GM23338 (cell line): ENCODE measurements around the gene RAMP3. TPM values are rescaled to one million over a fixed set of nuclear protein-coding genes. Genes with fewer than 3 reads are reported as not detected.

Source experiments
- ATAC-seq: fragments of 200-7000 bp; cut with Tn5 transposase; 3 replicates; pipeline ENCODE4 v1.9.1; 2020
- DNase-seq: peaks from one replicate; pipeline ENCODE4 v3.0.0-alpha.2; 2015; ENCODE audit warnings: low spot score
- H2AFZ ChIP-seq: fragments of 200-600 bp; sonication (generic); 2 replicates; pipeline ENCODE4 v1.8.0; 2016; ENCODE audit warnings: antibody characterized with exemption, mild to moderate bottlenecking, moderate library complexity
- H3F3A ChIP-seq: fragments of 200-600 bp; sonication (generic); replicated peaks from 2 replicates; pipeline ENCODE4 v1.8.0; 2017; ENCODE audit warnings: antibody characterized with exemption, mixed run types, low read depth
- H3K27ac ChIP-seq: fragments of 200-600 bp; sonication (generic); 2 replicates; pipeline ENCODE4 v1.6.1; 2016; ENCODE audit warnings: low read depth
- H3K27me3 ChIP-seq: fragments of 200-600 bp; sonication (generic); 2 replicates; pipeline ENCODE4 v1.8.0; 2016; ENCODE audit warnings: mild to moderate bottlenecking, mixed run types, moderate library complexity; ENCODE audit not compliant: insufficient read depth
- H3K36me3 ChIP-seq: fragments of 200-600 bp; sonication (generic); 2 replicates; pipeline ENCODE4 v1.8.0; 2016; ENCODE audit warnings: mild to moderate bottlenecking; ENCODE audit not compliant: insufficient read depth
- H3K4me1 ChIP-seq: fragments of 200-600 bp; sonication (generic); 2 replicates; pipeline ENCODE4 v1.8.0; 2016; ENCODE audit warnings: mild to moderate bottlenecking, moderate library complexity; ENCODE audit not compliant: insufficient read depth
- H3K4me2 ChIP-seq: fragments of 200-600 bp; sonication (generic); 2 replicates; pipeline ENCODE4 v1.7.1; 2017; ENCODE audit warnings: mixed run types
- H3K4me3 ChIP-seq: fragments of 200-600 bp; sonication (generic); 2 replicates; pipeline ENCODE4 v1.6.1; 2016; ENCODE audit warnings: mixed run types
- H3K79me2 ChIP-seq: fragments of 200-600 bp; sonication (generic); replicated peaks from 2 replicates; pipeline ENCODE4 v1.8.0; 2017; ENCODE audit warnings: mild to moderate bottlenecking; ENCODE audit not compliant: insufficient read depth
- H3K9me2 ChIP-seq: fragments of 200-600 bp; sonication (generic); 2 replicates; pipeline ENCODE4 v1.8.0; 2017; ENCODE audit not compliant: insufficient read depth
- H4K20me1 ChIP-seq: fragments of 200-600 bp; sonication (generic); replicated peaks from 2 replicates; pipeline ENCODE4 v1.8.0; 2017; ENCODE audit warnings: mild to moderate bottlenecking; ENCODE audit not compliant: insufficient read depth
- H3K27ac Mint-ChIP-seq: 2 replicates; pipeline ENCODE4 v1.8.0; 2020; ENCODE audit warnings: inconsistent platforms, mild to moderate bottlenecking, moderate library complexity, mixed read lengths
- H3K27me3 Mint-ChIP-seq: 3 replicates; pipeline ENCODE4 v1.8.0; 2022; ENCODE audit warnings: low read depth, mild to moderate bottlenecking, moderate library complexity, mixed read lengths, inconsistent platforms; ENCODE audit not compliant: insufficient read depth, poor library complexity
- H3K36me3 Mint-ChIP-seq: 3 replicates; pipeline ENCODE4 v1.8.0; 2021; ENCODE audit warnings: low read depth, mild to moderate bottlenecking, inconsistent platforms, moderate library complexity, mixed read lengths
- H3K4me1 Mint-ChIP-seq: 3 replicates; pipeline ENCODE4 v1.8.0; 2020; ENCODE audit warnings: mild to moderate bottlenecking, inconsistent platforms, mixed read lengths
- H3K4me3 Mint-ChIP-seq: 3 replicates; pipeline ENCODE4 v1.8.0; 2021; ENCODE audit warnings: moderate library complexity, mild to moderate bottlenecking, inconsistent platforms, mixed read lengths
- H3K9me3 Mint-ChIP-seq: 3 replicates; pipeline ENCODE4 v1.8.0; 2020; ENCODE audit warnings: moderate library complexity, mild to moderate bottlenecking, inconsistent platforms, mixed read lengths
- CREB1 ChIP-seq: fragments of 250-450 bp; sonication (Bioruptor Pico); IDR thresholded peaks from 2 replicates; pipeline ENCODE4 v1.5.0; 2020; ENCODE audit warnings: low read depth, mild to moderate bottlenecking, moderate library complexity
- CTCF ChIP-seq, 2 experiments: fragments of 200-600 bp in 1 of 2; sonication (generic) in 1 of 2; conservative IDR thresholded peaks; 2 replicates each; pipeline versions ENCODE4 v1.5.1 to v1.6.1; 2016 to 2017; ENCODE audit warnings: antibody characterized with exemption in 2 of 2, low read depth in 2 of 2, mild to moderate bottlenecking in 2 of 2, moderate library complexity in 1 of 2
- ETS1 ChIP-seq: IDR thresholded peaks from 2 replicates; pipeline ENCODE4 v1.6.1; 2016; ENCODE audit warnings: antibody characterized with exemption
- EZH2 ChIP-seq: fragments of 200-600 bp; sonication (generic); IDR thresholded peaks from one replicate; pipeline ENCODE4 v1.8.0; 2017; ENCODE audit warnings: antibody characterized with exemption, mild to moderate bottlenecking, low read depth; ENCODE audit not compliant: unreplicated experiment
- EZH2phosphoT487 ChIP-seq: fragments of 200-600 bp; sonication (generic); IDR thresholded peaks from one replicate; pipeline ENCODE4 v1.8.1; 2018; ENCODE audit warnings: antibody characterized with exemption; ENCODE audit not compliant: unreplicated experiment
- JUNB ChIP-seq: IDR thresholded peaks from one replicate; pipeline ENCODE4 v1.6.1; 2016; ENCODE audit warnings: antibody characterized with exemption; ENCODE audit not compliant: unreplicated experiment
- NANOG ChIP-seq: IDR thresholded peaks from 2 replicates; pipeline ENCODE4 v1.6.1; 2016; ENCODE audit warnings: antibody characterized with exemption, borderline replicate concordance
- POLR2AphosphoS5 ChIP-seq: IDR thresholded peaks from 2 replicates; pipeline ENCODE4 v1.6.1; 2016; ENCODE audit warnings: antibody characterized with exemption, low read depth
- REST ChIP-seq: IDR thresholded peaks from one replicate; pipeline ENCODE4 v1.6.1; 2018; ENCODE audit warnings: antibody characterized with exemption; ENCODE audit not compliant: unreplicated experiment
- STAT1 ChIP-seq: IDR thresholded peaks from one replicate; pipeline ENCODE4 v1.6.1; 2016; ENCODE audit warnings: antibody characterized with exemption; ENCODE audit not compliant: unreplicated experiment
- ZNF114 ChIP-seq: fragments of 250-450 bp; sonication (Bioruptor Pico); IDR thresholded peaks from 2 replicates; pipeline ENCODE4 v1.5.0; 2020; ENCODE audit warnings: mild to moderate bottlenecking, moderate library complexity
- ZNF331 ChIP-seq: fragments of 250-450 bp; sonication (Bioruptor Pico); IDR thresholded peaks from 2 replicates; pipeline ENCODE4 v1.5.0; 2020; ENCODE audit warnings: low read depth, mild to moderate bottlenecking, moderate library complexity
- ZNF462 ChIP-seq: fragments of 250-450 bp; sonication (Bioruptor Pico); IDR thresholded peaks from 2 replicates; pipeline ENCODE4 v1.5.0; 2020; ENCODE audit warnings: mild to moderate bottlenecking, moderate library complexity
- polyA plus RNA-seq: library from polyadenylated mRNA; unstranded; fragments of >200 nt; fragmentation: Nextera tagmentation; extraction: Ambion mirVana; gene quantifications from 2 replicates; pipeline ENCODE4 v1.2.1, GENCODE V29; 2016
- total RNA-seq: library from RNA; depleted of rRNA; stranded (reverse); fragments of >200 nt; shearing (Covaris generic); gene quantifications from 2 replicates; pipeline ENCODE4 v1.2.3, GENCODE V29; 2014

Gene RAMP3
- total and polyA plus RNA-seq, 2 experiments from 2014 or later: 1.1 to 4.6 TPM

DNA sequence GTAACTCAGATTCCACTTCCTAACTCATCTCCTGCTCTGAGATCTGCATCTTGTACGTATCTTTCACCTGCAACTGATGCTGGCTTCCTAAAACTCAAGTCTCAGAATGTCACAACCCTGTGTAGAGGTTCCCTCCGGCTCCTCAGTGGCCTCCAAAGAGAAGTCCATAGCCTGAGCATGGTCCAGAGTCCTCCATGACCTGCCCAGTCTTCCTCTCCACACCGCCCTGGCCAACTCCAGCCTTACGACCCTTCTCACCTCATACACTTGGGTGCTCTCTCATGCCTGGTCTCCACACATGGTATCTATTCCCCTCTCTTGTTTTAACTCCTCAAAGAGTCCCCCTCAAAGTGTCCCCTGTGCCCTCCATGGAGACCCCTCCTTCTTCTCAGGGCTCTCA is 41.9 kb downstream of the RAMP3 start:
- Histone ChIP-seq H3K79me2 (no peaks in the 10 kb centered on the region), H3K9me2 (no peaks in the 10 kb centered on the region), H3F3A (no peaks in the 10 kb centered on the region), H4K20me1 (no peaks in the 10 kb centered on the region), H3K4me3 (no peak overlapping the region), H3K4me2 (no peak overlapping the region), H2AFZ (no peak overlapping the region), H3K36me3 (no peaks in the 10 kb centered on the region), H3K27ac (no peak overlapping the region), H3K4me1 (no peaks in the 10 kb centered on the region), H3K27me3 (no peaks in the 10 kb centered on the region)
- ATAC-seq: no peak
- TF ChIP-seq CTCF (conservative IDR thresholded peaks at IDR 0.05; ENCODE audit: low read depth in 2 of 2) (no peak), ZNF114 (no peak), EZH2phosphoT487 (no peak), CREB1 (no peak), ZNF331 (CRISPR knock-in tag) (no peak), JUNB (no peak), ZNF462 (CRISPR knock-in tag) (no peak), REST (no peak), STAT1 (no peak), ETS1 (no peak), POLR2AphosphoS5 (no peak), EZH2 (no peak), NANOG (no peak)
- no peaks in the 10 kb centered on the region for H3K36me3 Mint-ChIP-seq
- no peaks in the 10 kb centered on the region for H3K9me3 Mint-ChIP-seq
- H3K27ac Mint-ChIP-seq: no peak overlapping the region
- H3K4me1 Mint-ChIP-seq: peaks cover 4% of the 10 kb centered on the region; the same call in 2 of the 3 replicates
- DNase-seq: no peak
- H3K27me3 Mint-ChIP-seq: peaks cover 3% of the 10 kb centered on the region
- no peak overlapping the region for H3K4me3 Mint-ChIP-seq
